HG02852 (cell line): Measurements from ENCODE around the gene HSP90B1.

Experiments used
- ATAC-seq: cut with Tn5 transposase; IDR thresholded peaks from one replicate; pipeline ENCODE4 v1.9.1; 2021; ENCODE audit warnings: mild to moderate bottlenecking, moderate library complexity; ENCODE audit not compliant: unreplicated experiment

Gene HSP90B1

GRCh38 chr12:103966736-103967135, 36.5 kb downstream of the HSP90B1 start:
- no peak for ATAC-seq

GRCh38 chr12:103969391-103969790, 39.2 kb downstream of the HSP90B1 start:
- no peak for ATAC-seq

- ATAC-seq = no peak
Measured at GRCh38 chr12:103973909-103974308, 43.7 kb downstream of the HSP90B1 start.

- no peak for ATAC-seq
Measured at GRCh38 chr12:103975368-103975767, 45.2 kb downstream of the HSP90B1 start.

- ATAC-seq = no peak
Measured at GRCh38 chr12:103978384-103978982, 48.3 kb downstream of the HSP90B1 start.

GRCh38 chr12:103986829-103987228, 56.6 kb downstream of the HSP90B1 start:
- ATAC-seq = no peak

GRCh38 chr12:103994235-103994634, 64.0 kb downstream of the HSP90B1 start:
- ATAC-seq = no peak

- ATAC-seq = no peak
Measured at GRCh38 chr12:103996595-103996994, 66.4 kb downstream of the HSP90B1 start.

- no peak for ATAC-seq
Measured at GRCh38 chr12:103997286-103997900, 67.2 kb downstream of the HSP90B1 start.
